Stimulated activated CD8-positive, alpha-beta memory T cell treated with anti-CD3 and anti-CD28 coated beads, Interleukin-2, amount 100 ng/mL, for 1 hour (primary cell): ENCODE data around the gene GJA4.

Source experiments
- DNase-seq, 2 donors: peaks; one replicate each; pipeline ENCODE4 v3.0.0-alpha.2; 2020; ENCODE audit warnings: low read depth in 2 of 2

GJA4 gene

GRCh38 chr1:34839526-34840305, 46.9 kb downstream of the GJA4 start:
- no peak for DNase-seq

- no peak for DNase-seq
Measured at GRCh38 chr1:34840426-34840825, 47.6 kb downstream of the GJA4 start.

DNA sequence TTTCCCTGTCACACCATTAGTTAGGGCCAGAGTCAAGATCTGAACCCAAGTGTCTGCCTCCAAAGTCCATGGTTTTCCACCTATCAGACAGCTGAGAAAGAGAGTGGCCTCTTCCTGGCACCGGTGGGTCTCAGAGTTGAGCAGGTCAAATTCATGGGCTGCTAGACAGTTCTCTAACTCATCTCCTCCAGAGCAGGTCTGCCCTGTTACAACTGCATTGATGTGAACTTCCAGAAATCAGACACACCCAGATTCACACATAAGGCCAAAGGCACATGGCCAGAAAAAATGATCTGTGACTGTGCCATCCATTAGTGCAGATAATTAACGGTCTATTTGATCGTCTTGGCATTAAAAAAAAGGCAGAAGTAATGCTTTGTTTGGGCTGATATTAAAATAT, 49.3 kb downstream of the GJA4 start:
- no peak for DNase-seq

DNA sequence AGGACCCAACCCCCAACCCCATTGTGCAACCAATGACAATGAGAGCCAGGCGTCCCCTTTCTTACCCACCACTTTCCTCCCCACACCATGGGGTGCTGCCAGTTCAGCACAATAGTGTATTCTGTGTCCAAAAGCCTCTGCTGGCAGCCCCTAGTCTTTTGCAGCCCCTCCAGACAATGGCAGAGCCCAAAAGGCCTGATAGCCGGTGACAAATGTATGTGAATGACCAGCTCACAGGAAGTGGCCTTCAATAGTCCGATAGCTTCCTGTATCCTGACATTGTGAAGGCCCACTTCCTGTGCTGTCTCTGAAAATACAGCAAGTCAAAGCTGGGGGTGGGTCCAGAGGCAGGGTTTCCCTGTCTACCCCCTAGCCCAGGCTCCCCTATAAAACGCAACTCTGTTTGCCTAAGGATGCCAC, 50.2 kb downstream of the GJA4 start:
- DNase-seq: no peak

GRCh38 chr1:34843392-34844251, 50.8 kb downstream of the GJA4 start:
- no peak for DNase-seq

DNA sequence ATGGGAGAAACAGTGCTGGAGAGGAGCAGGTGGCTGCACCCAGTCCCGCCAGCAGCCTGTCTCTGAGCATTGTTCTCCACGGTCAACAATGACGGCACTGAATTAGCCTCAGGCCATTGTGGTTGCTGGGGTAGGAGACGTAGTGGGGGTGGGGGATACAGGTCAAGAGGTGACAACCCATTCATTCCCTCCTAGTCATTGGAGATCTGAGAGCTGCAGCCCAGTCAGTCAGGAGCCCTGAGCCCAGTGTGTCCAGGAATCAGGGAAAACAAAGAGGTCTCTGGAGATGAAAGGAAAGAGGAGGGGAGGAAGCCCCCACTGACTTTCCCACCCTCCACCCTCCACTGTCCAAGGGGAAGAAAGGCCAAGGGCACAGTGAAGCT, 51.4 kb downstream of the GJA4 start:
- DNase-seq: no peak
